GM18502 (cell line): ENCODE measurements around the gene INO80B.
"Not testable (repeated sequence)": the region's sequence is repeated elsewhere in the genome, so short reads cannot be mapped to it uniquely, and the experiment has no call there.

Source experiments
- ATAC-seq: cut with Tn5 transposase; IDR thresholded peaks from one replicate; pipeline ENCODE4 v1.9.1; 2021; ENCODE audit warnings: mild to moderate bottlenecking; ENCODE audit not compliant: unreplicated experiment, poor library complexity

INO80B gene

DNA sequence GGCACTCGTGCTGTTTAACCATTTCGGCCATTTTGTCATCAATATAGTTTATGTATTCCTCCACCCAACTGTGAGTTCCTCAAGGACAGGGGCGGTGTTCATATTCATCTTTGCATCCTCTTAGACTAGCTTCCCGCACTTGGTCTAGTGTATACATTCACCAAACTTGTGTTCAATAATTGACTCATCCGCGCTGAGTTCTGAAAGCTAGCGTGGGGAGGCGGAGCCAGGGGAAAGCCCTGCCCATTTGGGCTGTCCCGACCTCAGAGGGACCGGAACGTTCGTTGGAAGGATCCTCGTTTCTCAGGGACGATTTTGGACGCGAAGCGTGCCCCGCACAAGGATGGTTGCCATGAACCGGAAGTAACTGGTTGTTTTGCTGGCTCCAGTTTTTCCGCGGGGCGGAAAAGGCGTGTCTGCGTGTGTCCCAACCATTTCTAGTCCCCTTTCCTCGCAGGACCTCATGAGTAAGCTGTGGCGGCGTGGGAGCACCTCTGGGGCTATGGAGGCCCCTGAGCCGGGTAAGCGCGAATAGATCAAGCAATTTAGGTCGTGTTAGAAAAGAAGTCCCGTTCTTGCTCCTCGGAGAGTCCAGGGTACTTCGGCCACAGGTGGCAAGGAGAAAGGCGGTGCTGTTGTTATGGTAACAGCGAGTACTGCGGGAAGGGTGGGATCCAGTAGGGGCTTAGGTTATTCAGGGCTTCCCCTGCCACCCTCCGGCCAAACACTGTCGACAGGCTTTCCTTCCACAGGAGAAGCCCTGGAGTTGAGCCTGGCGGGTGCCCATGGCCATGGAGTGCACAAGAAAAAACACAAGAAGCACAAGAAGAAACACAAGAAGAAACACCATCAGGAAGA is at the start of gene INO80B:
Gene INO80B, plus strand, starts transcription at position 434 of the 858 bp plus-strand sequence. Its CDS starts 30 bp downstream, at position 464.
- ATAC-seq, result peak; percentile 43

GRCh38 chr2:74406035-74406434 is 48.9 kb upstream of the INO80B start:
- ATAC-seq, result peak; percentile 69

DNA sequence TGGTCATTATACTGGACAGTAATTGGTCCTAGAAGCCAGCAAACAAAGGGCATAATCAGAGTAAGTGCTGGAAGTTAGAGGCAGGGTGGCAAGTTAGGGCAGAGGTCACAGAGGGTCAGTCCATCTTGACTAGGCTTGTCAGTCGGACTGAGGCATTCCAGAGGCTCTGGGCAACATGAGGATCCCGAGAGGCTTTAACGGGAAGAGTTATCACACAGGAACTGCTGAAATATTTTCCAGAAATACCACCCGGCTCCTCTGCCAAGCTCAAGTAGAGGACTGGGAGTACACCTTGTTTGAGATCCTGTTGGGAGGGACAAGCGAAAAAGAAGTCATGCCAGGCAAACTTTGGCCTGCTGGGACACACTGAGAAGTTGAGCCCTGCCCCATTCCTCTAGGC is 47.2 kb upstream of the INO80B start:
- no peak for ATAC-seq

DNA sequence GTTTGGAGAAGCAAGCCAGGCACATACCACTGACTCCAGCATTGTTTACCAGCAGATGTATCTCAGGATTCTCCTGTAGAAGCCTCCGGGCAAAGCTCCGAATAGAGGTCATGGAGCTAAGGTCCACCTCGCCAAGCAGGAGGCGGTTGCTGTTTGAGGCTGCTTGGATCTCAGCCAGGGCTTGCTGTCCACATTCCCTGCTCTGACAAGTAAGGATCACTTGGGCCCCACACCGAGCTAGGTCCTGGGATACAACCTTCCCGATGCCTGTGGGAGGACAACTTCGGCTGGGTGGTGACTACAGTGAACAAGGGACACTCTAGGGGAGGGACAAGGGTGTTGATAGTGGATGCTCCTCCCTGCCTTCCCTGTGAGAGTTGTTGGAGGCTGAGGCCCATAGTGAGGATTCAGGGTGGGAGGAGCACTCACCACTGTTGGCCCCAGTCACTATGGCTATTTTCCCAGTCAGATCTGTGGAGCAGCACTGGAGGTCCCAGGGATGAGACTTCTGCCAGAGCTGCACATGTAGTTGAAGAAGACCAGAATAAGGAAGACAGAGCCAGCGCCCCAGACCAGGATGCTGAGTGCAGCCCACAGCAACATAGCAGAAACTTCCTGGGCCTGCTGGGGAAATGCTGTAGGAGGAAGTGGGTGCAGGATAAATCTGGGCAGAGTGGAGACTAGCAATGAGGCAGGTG is 41.7 kb upstream of the INO80B start:
- ATAC-seq, result no peak

- no peak for ATAC-seq
Observed at GRCh38 chr2:74414441-74414840, 40.4 kb upstream of the INO80B start.

GRCh38 chr2:74414881-74415761 is 39.8 kb upstream of the INO80B start:
- no peak for ATAC-seq

DNA sequence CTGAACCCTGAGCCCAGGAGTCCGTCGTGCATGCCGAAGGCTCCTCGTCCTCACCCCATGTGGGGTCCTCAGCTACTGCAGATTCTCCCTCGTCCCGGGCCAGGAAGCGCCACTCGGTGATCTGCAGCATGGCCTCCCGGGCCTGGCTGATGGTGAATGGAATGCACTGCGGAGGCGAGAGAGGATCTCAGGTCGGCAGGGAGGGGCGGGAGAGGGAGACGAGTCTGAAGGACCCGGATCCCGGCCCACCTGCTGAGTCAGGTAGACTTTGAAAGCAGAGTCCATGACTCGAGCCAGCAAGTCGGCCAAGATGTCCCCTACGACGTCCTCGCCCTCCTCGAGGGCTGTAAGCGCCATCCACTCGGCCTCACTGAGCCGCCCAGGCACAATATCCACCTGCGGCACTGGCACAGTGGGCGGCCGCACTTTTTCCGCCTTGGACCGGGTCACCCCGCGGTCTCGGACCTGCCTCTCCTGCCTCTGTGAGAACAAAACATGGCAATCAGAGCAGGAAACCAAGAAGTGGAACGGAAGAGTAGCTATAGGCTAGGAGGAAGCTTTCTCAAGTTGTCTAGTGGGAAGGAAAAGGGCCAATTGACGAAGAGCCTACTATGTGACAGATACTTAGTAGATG is 39.0 kb upstream of the INO80B start:
- no peak for ATAC-seq

- no peak for ATAC-seq
Observed at GRCh38 chr2:74416778-74417177, 38.1 kb upstream of the INO80B start.

- ATAC-seq, result no peak
Observed at GRCh38 chr2:74417197-74417596, 37.7 kb upstream of the INO80B start.

DNA sequence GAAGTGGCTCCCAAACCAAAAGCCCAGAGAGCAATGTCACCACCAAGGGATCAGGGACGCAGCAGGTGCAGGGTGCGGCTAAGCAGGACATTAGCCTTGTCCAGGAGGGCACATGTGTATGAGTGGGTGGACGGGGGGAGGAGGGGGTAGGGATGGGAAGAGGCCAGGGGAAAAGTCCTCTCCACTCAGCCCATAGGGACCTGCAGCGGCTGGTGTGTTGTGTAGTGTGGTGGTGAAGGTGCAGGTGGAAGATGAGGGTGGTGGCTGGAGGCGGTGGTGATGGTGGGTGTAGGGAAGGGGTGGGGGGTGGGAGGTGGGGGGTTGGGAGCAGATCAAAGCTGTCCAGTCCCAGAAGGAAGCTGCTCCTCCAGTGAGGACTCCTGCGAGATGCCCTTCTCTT is 37.1 kb upstream of the INO80B start:
- ATAC-seq, result no peak

DNA sequence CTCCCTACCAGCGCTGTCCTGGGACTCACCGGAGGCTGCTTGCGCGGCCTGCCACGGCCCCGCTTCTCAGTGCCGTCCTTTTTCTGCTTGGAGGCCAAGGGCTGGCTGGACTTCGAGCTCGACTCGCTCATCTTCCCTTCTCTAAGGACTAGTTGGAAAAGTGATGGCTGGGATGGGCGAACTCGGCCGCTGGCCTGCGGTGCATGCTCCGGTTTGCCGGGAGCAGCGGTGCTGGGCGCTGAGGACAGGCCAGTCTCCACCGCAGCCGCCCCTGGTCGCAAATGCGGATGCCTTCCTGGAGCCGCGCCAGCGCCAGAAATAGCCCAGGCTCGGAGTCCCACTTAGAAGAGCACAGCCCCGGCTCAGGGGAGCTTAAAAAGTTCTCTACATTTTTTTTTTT is 36.6 kb upstream of the INO80B start:
- ATAC-seq, result no peak

DNA sequence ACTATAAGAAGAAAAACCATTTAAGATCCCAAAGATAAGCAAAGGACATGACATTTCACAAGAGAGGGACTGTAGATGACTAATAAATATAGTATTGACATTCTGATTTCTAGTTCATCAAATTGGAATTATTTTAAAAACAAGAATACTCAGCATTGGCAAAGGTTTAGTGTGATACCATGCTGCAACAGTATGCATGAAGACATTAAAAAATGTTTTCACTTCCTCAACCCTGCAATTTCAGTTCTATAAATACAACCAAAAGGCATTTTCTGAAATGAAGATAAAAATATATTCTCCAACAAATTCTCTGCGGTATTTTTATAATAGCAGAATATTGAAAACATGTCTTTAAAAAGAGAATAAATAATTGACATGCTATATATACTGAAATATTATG is 35.5 kb upstream of the INO80B start:
- no peak for ATAC-seq

- ATAC-seq, result no peak
Observed at GRCh38 chr2:74420006-74420405, 34.9 kb upstream of the INO80B start.

DNA sequence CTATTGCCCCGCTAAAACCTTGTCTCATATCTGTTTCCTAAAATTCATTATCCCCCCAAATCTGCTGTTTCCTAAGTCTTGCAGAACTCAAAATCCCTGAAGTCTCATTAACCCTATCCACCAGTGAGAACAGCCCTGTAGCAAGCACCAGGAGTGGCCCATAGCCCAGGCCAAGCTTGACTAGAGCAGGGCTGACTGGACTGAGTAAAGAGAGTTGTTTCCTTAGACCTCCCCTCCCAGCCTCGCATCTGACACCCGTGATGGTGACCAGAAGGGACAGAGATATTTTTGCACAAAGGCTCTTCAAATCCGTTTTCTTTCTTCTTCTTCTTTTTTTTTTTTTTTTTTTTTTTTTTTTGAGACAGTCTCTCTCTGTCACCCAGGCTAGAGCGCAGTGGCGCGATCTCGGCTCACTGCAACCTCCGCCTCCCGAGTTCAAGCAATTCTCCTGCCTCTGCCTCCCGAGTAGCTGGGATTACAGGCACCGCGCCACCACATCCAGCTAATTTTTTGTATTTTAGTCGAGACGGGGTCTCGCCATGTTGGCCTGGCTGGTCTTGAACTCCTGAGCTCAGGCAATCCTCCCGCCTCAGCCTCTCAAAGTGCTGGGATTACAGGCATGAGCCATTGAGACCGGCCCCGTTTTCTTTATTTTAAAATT is 34.3 kb upstream of the INO80B start:
- not testable (repeated sequence) for ATAC-seq

GRCh38 chr2:74421221-74421870 is 33.5 kb upstream of the INO80B start, which contains the start of the genes C2orf81 and WDR54:
Gene C2orf81, minus strand, starts transcription at chr2:74421619. Its CDS starts 59 bp downstream, at chr2:74421560.
Gene WDR54, plus strand, starts transcription at chr2:74421730. Its CDS starts 424 bp downstream, at chr2:74422154.
- peak; percentile 95 for ATAC-seq

DNA sequence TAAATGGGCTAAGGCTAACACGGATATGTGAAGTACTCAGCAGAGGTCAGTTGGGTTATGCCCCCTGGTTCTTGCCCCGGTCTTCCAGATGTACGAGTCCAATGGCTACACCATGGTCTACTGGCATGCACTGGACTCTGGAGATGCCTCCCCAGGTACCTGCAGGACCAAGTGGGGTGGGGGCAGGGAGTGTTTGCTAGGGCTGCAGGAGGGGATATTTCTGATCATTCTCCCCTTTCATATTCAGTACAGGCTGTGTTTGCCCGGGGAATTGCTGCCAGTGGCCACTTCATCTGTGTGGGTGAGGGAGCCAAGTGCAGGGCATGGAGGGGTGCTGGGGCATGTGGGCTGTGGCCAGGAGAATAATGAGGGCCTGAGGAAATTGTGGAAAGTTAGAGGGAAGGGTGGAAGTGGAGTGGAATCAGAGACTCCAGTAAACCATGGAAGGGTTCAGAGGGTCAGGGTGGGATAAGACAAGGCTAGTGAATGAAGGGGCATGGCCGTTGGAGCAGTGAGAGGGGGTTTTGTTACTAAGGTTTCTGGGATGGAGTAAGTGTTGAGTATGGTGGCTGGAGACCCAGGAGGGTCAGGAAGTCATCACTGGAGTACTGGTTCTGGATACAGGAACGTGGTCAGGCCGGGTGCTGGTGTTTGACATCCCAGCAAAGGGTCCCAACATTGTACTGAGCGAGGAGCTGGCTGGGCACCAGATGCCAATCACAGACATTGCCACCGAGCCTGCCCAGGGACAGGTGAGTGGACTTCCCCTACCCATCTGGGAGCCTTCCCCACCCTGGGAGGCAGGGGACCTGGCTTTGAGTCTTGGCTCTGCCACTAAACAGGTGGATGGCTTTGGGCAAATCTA is 31.4 kb upstream of the INO80B start:
- ATAC-seq, result no peak

DNA sequence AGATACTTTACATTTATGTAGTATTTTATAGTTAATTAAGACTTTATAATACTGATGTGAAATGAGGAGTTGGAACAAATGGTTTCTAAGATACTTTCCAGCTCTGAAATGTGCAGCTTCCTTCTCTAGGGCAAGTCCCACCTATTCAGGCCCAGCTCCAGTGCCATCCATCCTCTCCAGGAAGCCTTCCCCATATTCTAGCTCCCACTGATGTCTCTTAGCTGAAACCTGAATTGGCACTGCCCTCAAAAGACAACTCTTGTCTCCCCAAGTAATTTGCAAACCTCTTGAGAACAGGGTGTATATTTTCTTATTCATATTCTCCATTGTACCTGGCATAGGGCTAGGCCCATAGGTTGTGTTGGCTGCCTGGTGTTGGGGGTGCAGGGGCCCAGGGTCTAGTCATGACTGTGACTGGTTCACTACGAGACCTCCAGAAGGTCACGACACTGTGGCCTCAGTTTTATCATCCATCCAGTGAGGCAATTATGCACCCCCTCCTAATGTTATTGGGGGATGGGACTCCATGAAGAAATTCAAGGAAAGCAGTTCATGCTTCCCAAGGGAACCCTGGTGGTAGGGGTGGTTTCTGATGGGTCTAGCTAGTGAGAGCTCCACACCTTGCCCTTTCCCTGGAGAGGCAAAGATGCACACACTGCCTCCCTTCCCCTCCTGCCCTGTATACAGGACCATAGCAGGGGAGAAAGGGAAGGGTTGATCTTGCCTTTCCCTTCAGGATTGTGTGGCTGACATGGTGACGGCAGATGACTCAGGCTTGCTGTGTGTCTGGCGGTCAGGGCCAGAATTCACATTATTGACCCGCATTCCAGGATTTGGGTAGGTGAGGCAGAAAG is 30.5 kb upstream of the INO80B start:
- ATAC-seq, result no peak
